Natural killer cell (primary cell): ENCODE results near the gene TSC22D3. TPM values are rescaled to one million over a fixed set of nuclear protein-coding genes. Genes with fewer than 3 reads are reported as not detected.

ENCODE experiments used
- ATAC-seq, 3 donors: fragments of 150-1000 bp in 2 of 3; fragments of 200-7000 bp in 1 of 3; cut with Tn5 transposase; 1 replicate in 1 of 3; 2 replicates in 2 of 3; pipeline ENCODE4 v1.10.0; 2021; ENCODE audit warnings: mild to moderate bottlenecking in 2 of 3, moderate library complexity in 2 of 3
- DNase-seq, 2 donors: peaks; one replicate each; pipeline versions ENCODE4 v3.0.0 to v3.0.0-alpha.2; 2013 to 2021; ENCODE audit warnings: mixed read lengths in 1 of 2
- H3K27ac ChIP-seq: one replicate; pipeline ENCODE4 v1.5.1; 2013; ENCODE audit warnings: mild to moderate bottlenecking, low read length
- H3K27me3 ChIP-seq: one replicate; pipeline ENCODE4 v1.6.1; 2013; ENCODE audit warnings: low read length; ENCODE audit not compliant: control insufficient read depth, insufficient read depth
- H3K36me3 ChIP-seq: one replicate; pipeline ENCODE4 v1.6.1; 2013; ENCODE audit warnings: low read length; ENCODE audit not compliant: control insufficient read depth, insufficient read depth
- H3K4me1 ChIP-seq: one replicate; pipeline ENCODE4 v1.6.1; 2013; ENCODE audit warnings: low read length; ENCODE audit not compliant: control insufficient read depth, insufficient read depth
- H3K4me3 ChIP-seq: one replicate; pipeline ENCODE4 v1.5.1; 2013; ENCODE audit warnings: low read length
- H3K9me3 ChIP-seq: one replicate; pipeline ENCODE4 v1.6.1; 2013; ENCODE audit warnings: low read length; ENCODE audit not compliant: control insufficient read depth, insufficient read depth
- H3K27ac Mint-ChIP-seq, 2 donors: one replicate each; pipeline ENCODE4 v1.8.0; 2022; ENCODE audit warnings: mild to moderate bottlenecking in 2 of 2, mixed read lengths in 2 of 2, moderate library complexity in 1 of 2
- H3K27me3 Mint-ChIP-seq, 2 donors: one replicate each; pipeline ENCODE4 v1.8.0; 2022; ENCODE audit warnings: low read depth in 2 of 2, mixed read lengths in 2 of 2
- H3K36me3 Mint-ChIP-seq: one replicate; pipeline ENCODE4 v1.8.0; 2022; ENCODE audit warnings: mixed read lengths
- H3K4me1 Mint-ChIP-seq, 2 donors: one replicate each; pipeline ENCODE4 v1.8.0; 2022; ENCODE audit warnings: mixed read lengths in 2 of 2
- H3K4me3 Mint-ChIP-seq: one replicate; pipeline ENCODE4 v1.8.0; 2022; ENCODE audit warnings: mild to moderate bottlenecking, moderate library complexity, mixed read lengths
- H3K9me3 Mint-ChIP-seq, 2 donors: one replicate each; pipeline ENCODE4 v1.8.0; 2022; ENCODE audit warnings: mixed read lengths in 2 of 2
- WGBS: methylation state at CpG from one replicate; pipeline ENCODE4 v1.1.7; 2013; ENCODE audit warnings: missing lambda C conversion rate; ENCODE audit not compliant: insufficient coverage; 5-methylcytosine and 5-hydroxymethylcytosine counted together
- intact Hi-C: fragments of 100-400 bp; cut with micrococcal nuclease; formaldehyde crosslinking; loops from one replicate; pipeline ENCODE4 v1.14.2; 2022
- total RNA-seq, 4 donors: library from RNA; stranded (reverse); fragments of 120-200 nt in 1 of 4; gene quantifications; one replicate each; pipeline versions ENCODE4 v1.2.3 to v1.2.4, GENCODE V29; 2013 to 2022
- TF ChIP-seq, protein P1 (sequence below): fragments of 200-600 bp; IDR thresholded peaks from one replicate; pipeline ENCODE4 v1.8.0; 2022; ENCODE audit warnings: antibody characterized with exemption

Gene TSC22D3
- total RNA-seq, 3 donors from 2014 or later (not counting 1 experiment from before 2014, with no cell fraction given), result 895 to 1,800 (median 1,053) TPM

DNA sequence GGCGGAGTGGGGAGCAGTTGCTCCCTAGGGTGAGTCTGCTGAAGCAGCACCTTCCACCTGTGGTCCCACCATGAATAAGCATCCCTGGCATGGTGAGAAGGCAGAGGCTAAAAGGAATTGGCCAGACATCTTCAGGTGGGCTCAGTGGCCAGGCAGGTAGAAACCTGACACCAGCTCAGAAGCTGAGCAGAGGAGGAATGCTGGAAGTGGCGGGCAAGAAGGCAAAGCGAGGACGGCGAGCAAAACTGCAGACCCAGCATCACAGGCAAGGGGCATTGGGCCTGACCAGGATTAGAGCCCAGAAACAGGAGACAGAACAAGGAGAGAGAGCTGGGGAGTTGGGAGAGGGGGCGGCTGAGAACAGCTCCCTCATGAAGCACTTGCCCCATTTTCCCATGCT is 25.3 kb downstream of the TSC22D3 start:
- Mint-ChIP-seq H3K9me3 (no peaks in the 10 kb centered on the region), H3K4me1 (peaks cover 0 to 8% of the 10 kb centered on the region in 2 donors), H3K4me3 (no peak overlapping the region), H3K36me3 (no peaks in the 10 kb centered on the region), H3K27me3 (no peaks in the 10 kb centered on the region), H3K27ac (no peak overlapping the region)
- DNase-seq (no peak), ATAC-seq (no peak)
- Histone ChIP-seq H3K27me3 (no peaks in the 10 kb centered on the region), H3K4me1 (no peaks in the 10 kb centered on the region), H3K27ac (no peak overlapping the region), H3K36me3 (no peaks in the 10 kb centered on the region), H3K9me3 (no peaks in the 10 kb centered on the region), H3K4me3 (no peak overlapping the region)
- 100% methylated on average over 4 of the region's 6 CpGs for WGBS
- intact Hi-C loops, result no loop called here
- TF ChIP-seq, protein P1, sequence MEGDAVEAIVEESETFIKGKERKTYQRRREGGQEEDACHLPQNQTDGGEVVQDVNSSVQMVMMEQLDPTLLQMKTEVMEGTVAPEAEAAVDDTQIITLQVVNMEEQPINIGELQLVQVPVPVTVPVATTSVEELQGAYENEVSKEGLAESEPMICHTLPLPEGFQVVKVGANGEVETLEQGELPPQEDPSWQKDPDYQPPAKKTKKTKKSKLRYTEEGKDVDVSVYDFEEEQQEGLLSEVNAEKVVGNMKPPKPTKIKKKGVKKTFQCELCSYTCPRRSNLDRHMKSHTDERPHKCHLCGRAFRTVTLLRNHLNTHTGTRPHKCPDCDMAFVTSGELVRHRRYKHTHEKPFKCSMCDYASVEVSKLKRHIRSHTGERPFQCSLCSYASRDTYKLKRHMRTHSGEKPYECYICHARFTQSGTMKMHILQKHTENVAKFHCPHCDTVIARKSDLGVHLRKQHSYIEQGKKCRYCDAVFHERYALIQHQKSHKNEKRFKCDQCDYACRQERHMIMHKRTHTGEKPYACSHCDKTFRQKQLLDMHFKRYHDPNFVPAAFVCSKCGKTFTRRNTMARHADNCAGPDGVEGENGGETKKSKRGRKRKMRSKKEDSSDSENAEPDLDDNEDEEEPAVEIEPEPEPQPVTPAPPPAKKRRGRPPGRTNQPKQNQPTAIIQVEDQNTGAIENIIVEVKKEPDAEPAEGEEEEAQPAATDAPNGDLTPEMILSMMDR, result no peak

DNA sequence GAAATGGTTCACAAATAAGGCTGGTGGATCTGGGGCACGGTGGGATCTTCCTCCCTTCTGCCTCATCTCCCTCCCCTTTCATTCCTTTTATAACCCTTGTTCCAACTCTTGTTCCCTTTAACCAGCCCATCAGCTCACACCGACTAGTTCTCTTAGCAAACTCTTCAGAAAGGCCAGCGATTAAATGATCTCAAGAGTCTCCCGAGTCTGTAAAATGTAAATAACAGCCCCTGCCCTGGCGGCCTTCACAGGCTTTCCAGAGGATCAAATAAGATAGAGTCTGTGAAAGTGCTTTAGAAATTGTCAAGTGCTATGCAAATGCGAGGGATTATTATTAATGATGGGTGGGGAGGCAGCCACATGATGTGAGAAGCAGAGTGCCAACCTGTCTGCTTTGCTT is 27.1 kb downstream of the TSC22D3 start:
- H3K4me3 ChIP-seq, result no peak overlapping the region
- no peaks in the 10 kb centered on the region for H3K27me3 ChIP-seq
- H3K27ac ChIP-seq, result no peak overlapping the region
- no peaks in the 10 kb centered on the region for H3K9me3 ChIP-seq
- no peaks in the 10 kb centered on the region for H3K9me3 Mint-ChIP-seq
- DNase-seq (no peak), ATAC-seq (no peak)
- H3K4me3 Mint-ChIP-seq, result no peak overlapping the region
- no peaks in the 10 kb centered on the region for H3K36me3 ChIP-seq
- 98% methylated on average over 6 of the region's 6 CpGs for WGBS
- H3K4me1 ChIP-seq, result no peaks in the 10 kb centered on the region
- H3K27me3 Mint-ChIP-seq, result no peaks in the 10 kb centered on the region
- intact Hi-C loops, result no loop called here
- no peak overlapping the region for H3K27ac Mint-ChIP-seq
- H3K4me1 Mint-ChIP-seq, result peaks cover 0 to 9% of the 10 kb centered on the region in 2 donors
- TF ChIP-seq, protein P1, result no peak
- no peaks in the 10 kb centered on the region for H3K36me3 Mint-ChIP-seq

DNA sequence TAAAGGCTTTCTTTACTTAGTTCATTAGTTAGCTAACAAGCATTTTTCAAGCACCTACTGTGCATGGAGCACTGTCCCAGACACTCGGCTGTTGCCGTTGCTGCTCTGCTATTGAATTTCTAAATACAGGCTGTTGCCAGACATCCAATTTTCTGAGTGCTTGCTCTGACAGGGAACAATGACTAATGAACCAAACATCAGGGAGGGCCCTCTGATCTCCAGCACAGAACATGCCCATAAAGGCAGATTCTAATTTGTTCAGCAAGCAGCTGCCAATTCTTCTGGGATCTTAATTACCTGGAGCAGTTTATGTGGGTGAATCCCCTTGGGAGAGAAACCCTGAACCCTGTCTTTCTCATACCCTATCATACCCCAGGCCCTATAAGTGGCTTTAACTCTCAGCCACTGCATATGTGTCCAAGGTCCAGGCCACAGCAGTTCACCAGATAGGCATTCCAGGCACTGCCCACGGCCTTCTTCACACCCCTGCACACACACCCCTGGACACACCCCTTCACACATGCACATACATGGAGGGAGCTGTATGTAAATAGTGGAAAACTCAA is 27.9 kb downstream of the TSC22D3 start:
- Mint-ChIP-seq H3K4me3 (no peak overlapping the region), H3K27me3 (no peaks in the 10 kb centered on the region), H3K9me3 (no peaks in the 10 kb centered on the region), H3K36me3 (no peaks in the 10 kb centered on the region), H3K27ac (no peak overlapping the region), H3K4me1 (peaks cover 5 to 13% of the 10 kb centered on the region in 2 donors)
- no peak for ATAC-seq
- H3K27me3 ChIP-seq, result no peaks in the 10 kb centered on the region
- TF ChIP-seq, protein P1, result no peak
- no peak overlapping the region for H3K27ac ChIP-seq
- peaks cover 8% of the 10 kb centered on the region for H3K4me1 ChIP-seq
- H3K36me3 ChIP-seq, result no peaks in the 10 kb centered on the region
- H3K9me3 ChIP-seq, result no peaks in the 10 kb centered on the region
- no peak for DNase-seq
- intact Hi-C loops, result no loop called here
- WGBS, result 96% methylated on average over 2 of the region's 3 CpGs
- no peak overlapping the region for H3K4me3 ChIP-seq

DNA sequence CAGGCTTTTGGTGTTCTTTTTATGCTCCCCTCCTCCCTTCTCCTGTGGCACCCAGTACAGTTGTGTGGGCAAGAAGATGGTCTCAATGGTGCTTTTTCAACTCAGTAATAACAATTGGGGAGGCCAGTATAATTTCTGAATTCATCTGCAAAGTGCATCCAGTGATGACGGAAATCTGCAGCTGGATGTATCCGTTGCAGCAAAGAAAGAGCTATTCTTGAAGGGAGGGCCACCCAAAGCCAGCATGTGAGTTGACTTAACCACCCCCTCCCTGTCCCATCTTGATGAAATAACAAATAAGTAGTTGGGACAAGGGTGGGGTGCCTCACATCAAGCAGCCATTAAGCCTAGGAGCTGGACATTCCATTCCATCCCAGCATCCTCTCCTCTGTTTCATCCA is 30.7 kb downstream of the TSC22D3 start:
- H3K36me3 Mint-ChIP-seq, result no peaks in the 10 kb centered on the region
- ATAC-seq, result no peak
- no peak overlapping the region for H3K4me3 Mint-ChIP-seq
- TF ChIP-seq, protein P1, result no peak
- DNase-seq, result no peak
- intact Hi-C loops, result no loop called here
- H3K36me3 ChIP-seq, result no peaks in the 10 kb centered on the region
- H3K4me1 ChIP-seq, result peaks cover 29% of the 10 kb centered on the region
- H3K9me3 Mint-ChIP-seq, result no peaks in the 10 kb centered on the region
- no peaks in the 10 kb centered on the region for H3K27me3 ChIP-seq
- no peaks in the 10 kb centered on the region for H3K27me3 Mint-ChIP-seq
- peaks cover 28% of the 10 kb centered on the region in 2 donors for H3K4me1 Mint-ChIP-seq
- H3K4me3 ChIP-seq, result no peak overlapping the region
- H3K27ac ChIP-seq, result no peak overlapping the region
- H3K27ac Mint-ChIP-seq, result no peak overlapping the region
- WGBS, result 95% methylated on average over 2 of the region's 2 CpGs
- H3K9me3 ChIP-seq, result no peaks in the 10 kb centered on the region
